Body of pancreas (tissue), 4 donors: ENCODE measurements around the gene DRGX. TPM values are rescaled to one million over a fixed set of nuclear protein-coding genes. Genes with fewer than 3 reads are reported as not detected.

Source experiments
- ATAC-seq: fragments of 150-250 bp; one replicate; pipeline ENCODE4 v1.9.1; 2016
- DNase-seq, 4 donors: peaks; one replicate each; pipeline ENCODE4 v3.0.0-alpha.2; 2019
- H3K27ac ChIP-seq, 4 donors: fragments of 200-600 bp; sonication (generic); 1 replicate in 3 of 4; 2 replicates in 1 of 4; pipeline versions ENCODE4 v1.5.1 to v1.6.1; 2016 to 2019; ENCODE audit warnings: mild to moderate bottlenecking in 1 of 4, mixed read lengths in 1 of 4, moderate library complexity in 1 of 4
- H3K27me3 ChIP-seq, 2 donors: fragments of 200-600 bp; sonication (generic); one replicate each; pipeline ENCODE4 v1.6.0; 2016; ENCODE audit warnings: mild to moderate bottlenecking in 1 of 2
- H3K36me3 ChIP-seq, 2 donors: fragments of 200-600 bp; sonication (generic); replicated peaks in 1 of 2; 2 replicates each; pipeline ENCODE4 v1.5.1; 2016; ENCODE audit warnings: low read depth in 2 of 2; ENCODE audit not compliant: insufficient read depth in 1 of 2
- H3K4me1 ChIP-seq: fragments of 200-600 bp; sonication (generic); one replicate; pipeline ENCODE4 v1.6.0; 2016
- H3K4me3 ChIP-seq, 2 donors: fragments of 200-600 bp; sonication (generic); 1 replicate in 1 of 2; 2 replicates in 1 of 2; pipeline ENCODE4 v1.5.1; 2016 to 2019
- H3K9me3 ChIP-seq, 3 donors: fragments of 200-600 bp; sonication (generic); 1 replicate in 2 of 3; 2 replicates in 1 of 3; pipeline ENCODE4 v1.5.1; 2016
- POLR2A ChIP-seq, 3 donors: fragments of 450-650 bp; IDR thresholded peaks; one replicate each; pipeline ENCODE4 v1.6.1; 2016; ENCODE audit warnings: antibody characterized with exemption in 3 of 3, mild to moderate bottlenecking in 2 of 3
- WGBS, 2 donors: methylation state at CpG; one replicate each; pipeline ENCODE4 v1.1.5; 2017; 5-methylcytosine and 5-hydroxymethylcytosine counted together
- intact Hi-C: fragments of 100-400 bp; cut with DNase I; formaldehyde crosslinking; loops from one replicate; pipeline ENCODE4 v1.15.1; 2023
- total RNA-seq, 2 donors: library from RNA; depleted of rRNA; stranded (reverse); fragments of >200 nt; gene quantifications; one replicate each; pipeline ENCODE4 v1.1.0, GENCODE V29; 2016
- TF ChIP-seq, protein P1 (sequence below), 7 experiments: fragments of 450-650 bp in 4 of 7; fragments of 200-600 bp in 3 of 7; sonication (generic) in 3 of 7; IDR thresholded peaks; one replicate each; pipeline ENCODE4 v1.5.1; 2016 to 2019; ENCODE audit warnings: antibody characterized with exemption in 7 of 7

The DRGX gene
- total RNA-seq, 2 donors from 2014 or later: not detected

DNA sequence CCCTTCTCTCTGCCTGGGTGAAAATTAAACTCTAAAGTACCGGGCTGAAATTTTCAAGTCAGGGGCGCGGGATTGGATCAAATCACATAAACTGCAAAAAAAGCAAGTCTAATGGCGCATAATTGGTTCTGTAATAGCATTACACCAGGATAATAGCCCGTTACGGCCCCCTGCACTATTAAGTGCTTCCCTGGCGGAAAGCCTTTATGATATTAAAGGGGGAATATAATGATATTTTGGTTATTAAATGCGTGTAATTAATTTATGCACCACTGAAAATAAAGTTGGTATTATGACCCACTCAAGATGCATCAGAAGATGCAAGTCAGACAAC, 744 bp upstream of the DRGX start:
- Histone ChIP-seq H3K27ac (no peak overlapping the region), H3K4me1 (peaks cover 30% of the 10 kb centered on the region), H3K36me3 (no peaks in the 10 kb centered on the region), H3K4me3 (no peak overlapping the region), H3K27me3 (peaks cover 0 to 28% of the 10 kb centered on the region in 2 donors), H3K9me3 (no peaks in the 10 kb centered on the region)
- DNase-seq: no peak
- TF ChIP-seq, protein P1, sequence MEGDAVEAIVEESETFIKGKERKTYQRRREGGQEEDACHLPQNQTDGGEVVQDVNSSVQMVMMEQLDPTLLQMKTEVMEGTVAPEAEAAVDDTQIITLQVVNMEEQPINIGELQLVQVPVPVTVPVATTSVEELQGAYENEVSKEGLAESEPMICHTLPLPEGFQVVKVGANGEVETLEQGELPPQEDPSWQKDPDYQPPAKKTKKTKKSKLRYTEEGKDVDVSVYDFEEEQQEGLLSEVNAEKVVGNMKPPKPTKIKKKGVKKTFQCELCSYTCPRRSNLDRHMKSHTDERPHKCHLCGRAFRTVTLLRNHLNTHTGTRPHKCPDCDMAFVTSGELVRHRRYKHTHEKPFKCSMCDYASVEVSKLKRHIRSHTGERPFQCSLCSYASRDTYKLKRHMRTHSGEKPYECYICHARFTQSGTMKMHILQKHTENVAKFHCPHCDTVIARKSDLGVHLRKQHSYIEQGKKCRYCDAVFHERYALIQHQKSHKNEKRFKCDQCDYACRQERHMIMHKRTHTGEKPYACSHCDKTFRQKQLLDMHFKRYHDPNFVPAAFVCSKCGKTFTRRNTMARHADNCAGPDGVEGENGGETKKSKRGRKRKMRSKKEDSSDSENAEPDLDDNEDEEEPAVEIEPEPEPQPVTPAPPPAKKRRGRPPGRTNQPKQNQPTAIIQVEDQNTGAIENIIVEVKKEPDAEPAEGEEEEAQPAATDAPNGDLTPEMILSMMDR (IDR thresholded peaks at IDR 0.05): no peak
- intact Hi-C loops: no loop called here
- ATAC-seq: no peak
- WGBS, 2 donors: 18 to 29% methylated on average over 8 of the region's 8 CpGs

GRCh38 chr10:49394933-49395740, 752 bp downstream of the DRGX start:
- H3K4me3 ChIP-seq: no peak overlapping the region
- WGBS, 2 donors: 2 to 3% methylated on average over 22 to 60 of the region's 62 CpGs
- TF ChIP-seq, protein P1 (IDR thresholded peaks at IDR 0.05): no peak
- no peak for TF ChIP-seq POLR2A (IDR thresholded peaks at IDR 0.05)
- no peak for ATAC-seq
- H3K27me3 ChIP-seq: peaks cover 0 to 28% of the 10 kb centered on the region in 2 donors
- no peak for DNase-seq
- no peaks in the 10 kb centered on the region for H3K9me3 ChIP-seq
- intact Hi-C loops: no loop called here
- H3K27ac ChIP-seq: no peak overlapping the region
- peaks cover 30% of the 10 kb centered on the region for H3K4me1 ChIP-seq
- no peaks in the 10 kb centered on the region for H3K36me3 ChIP-seq

DNA sequence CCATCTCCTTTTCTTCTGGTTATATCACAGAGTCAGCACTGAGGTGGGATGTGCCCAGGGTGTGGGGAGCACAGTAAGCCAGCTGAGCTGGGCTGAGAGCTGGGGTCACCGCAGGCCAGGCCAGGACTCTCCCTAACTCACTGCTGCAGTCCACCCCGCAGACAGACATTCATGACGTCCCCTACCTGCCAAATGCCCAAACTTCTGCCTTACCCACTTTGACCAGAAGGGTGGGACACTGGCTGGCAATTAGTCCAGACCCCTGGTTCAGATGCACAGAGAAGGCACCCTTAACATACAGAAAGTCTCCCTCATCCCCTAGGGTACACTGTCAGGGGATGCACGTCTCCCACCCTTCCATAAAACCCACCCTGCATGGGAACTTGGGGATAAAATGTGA, 2.1 kb downstream of the DRGX start:
- Histone ChIP-seq H3K4me3 (no peak overlapping the region), H3K36me3 (no peaks in the 10 kb centered on the region), H3K27me3 (peaks cover 0 to 28% of the 10 kb centered on the region in 2 donors), H3K4me1 (peaks cover 30% of the 10 kb centered on the region), H3K9me3 (no peaks in the 10 kb centered on the region), H3K27ac (no peak overlapping the region)
- TF ChIP-seq POLR2A (IDR thresholded peaks at IDR 0.05): no peak
- TF ChIP-seq, protein P1 (IDR thresholded peaks at IDR 0.05): no peak
- intact Hi-C loops: no loop called here
- no peak for ATAC-seq
- DNase-seq: no peak
- WGBS, 2 donors: 26 to 35% methylated on average over 4 of the region's 4 CpGs

GRCh38 chr10:49393301-49393700, 2.6 kb downstream of the DRGX start:
- Histone ChIP-seq H3K4me3 (no peak overlapping the region), H3K36me3 (no peaks in the 10 kb centered on the region), H3K27me3 (peaks cover 0 to 28% of the 10 kb centered on the region in 2 donors), H3K4me1 (peaks cover 27% of the 10 kb centered on the region), H3K27ac (no peak overlapping the region), H3K9me3 (no peaks in the 10 kb centered on the region)
- WGBS, 2 donors: 82 to 93% methylated on average over 1 of the region's 1 CpG
- DNase-seq (no peak), ATAC-seq (no peak)
- TF ChIP-seq, protein P1 (IDR thresholded peaks at IDR 0.05): no peak
- no peak for TF ChIP-seq POLR2A (IDR thresholded peaks at IDR 0.05)
- intact Hi-C loops: no loop called here

GRCh38 chr10:49389361-49389933, 6.4 kb downstream of the DRGX start:
- intact Hi-C loops: no loop called here
- no peak overlapping the region for H3K4me3 ChIP-seq
- H3K27me3 ChIP-seq: no peaks in the 10 kb centered on the region
- WGBS, 2 donors: 73 to 82% methylated on average over 15 of the region's 15 CpGs
- no peaks in the 10 kb centered on the region for H3K9me3 ChIP-seq
- H3K36me3 ChIP-seq: no peaks in the 10 kb centered on the region
- no peaks in the 10 kb centered on the region for H3K4me1 ChIP-seq
- TF ChIP-seq POLR2A (IDR thresholded peaks at IDR 0.05): no peak
- TF ChIP-seq, protein P1 (IDR thresholded peaks at IDR 0.05): no peak
- no peak for DNase-seq
- H3K27ac ChIP-seq: no peak overlapping the region
- ATAC-seq: no peak
